Measurements from ENCODE around the gene HS2ST1.

Gene HS2ST1

GRCh38 chr1:87072411-87072810, 158.0 kb downstream of the HS2ST1 start:
- Histone ChIP-seq H3K27me3 (ENCODE audit: control insufficient read depth, insufficient read depth, low read length) (no peaks in the 10 kb centered on the region), H3K4me2 (ENCODE audit: low read length) (no peak overlapping the region), H3K27ac (no peak overlapping the region), H3K79me2 (no peaks in the 10 kb centered on the region), H2AFZ (no peak overlapping the region), H3K9ac (no peak overlapping the region), H3K36me3 (ENCODE audit: control insufficient read depth, insufficient read depth, low read length) (no peaks in the 10 kb centered on the region), H3K4me3 (ENCODE audit: low read depth, low read length) (no peak overlapping the region), H3K4me1 (no peaks in the 10 kb centered on the region), H3K9me3 (ENCODE audit: control insufficient read depth, low read length) (no peaks in the 10 kb centered on the region)
- TF ChIP-seq, protein P1, sequence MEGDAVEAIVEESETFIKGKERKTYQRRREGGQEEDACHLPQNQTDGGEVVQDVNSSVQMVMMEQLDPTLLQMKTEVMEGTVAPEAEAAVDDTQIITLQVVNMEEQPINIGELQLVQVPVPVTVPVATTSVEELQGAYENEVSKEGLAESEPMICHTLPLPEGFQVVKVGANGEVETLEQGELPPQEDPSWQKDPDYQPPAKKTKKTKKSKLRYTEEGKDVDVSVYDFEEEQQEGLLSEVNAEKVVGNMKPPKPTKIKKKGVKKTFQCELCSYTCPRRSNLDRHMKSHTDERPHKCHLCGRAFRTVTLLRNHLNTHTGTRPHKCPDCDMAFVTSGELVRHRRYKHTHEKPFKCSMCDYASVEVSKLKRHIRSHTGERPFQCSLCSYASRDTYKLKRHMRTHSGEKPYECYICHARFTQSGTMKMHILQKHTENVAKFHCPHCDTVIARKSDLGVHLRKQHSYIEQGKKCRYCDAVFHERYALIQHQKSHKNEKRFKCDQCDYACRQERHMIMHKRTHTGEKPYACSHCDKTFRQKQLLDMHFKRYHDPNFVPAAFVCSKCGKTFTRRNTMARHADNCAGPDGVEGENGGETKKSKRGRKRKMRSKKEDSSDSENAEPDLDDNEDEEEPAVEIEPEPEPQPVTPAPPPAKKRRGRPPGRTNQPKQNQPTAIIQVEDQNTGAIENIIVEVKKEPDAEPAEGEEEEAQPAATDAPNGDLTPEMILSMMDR (IDR thresholded peaks at IDR 0.05) = no peak

DNA sequence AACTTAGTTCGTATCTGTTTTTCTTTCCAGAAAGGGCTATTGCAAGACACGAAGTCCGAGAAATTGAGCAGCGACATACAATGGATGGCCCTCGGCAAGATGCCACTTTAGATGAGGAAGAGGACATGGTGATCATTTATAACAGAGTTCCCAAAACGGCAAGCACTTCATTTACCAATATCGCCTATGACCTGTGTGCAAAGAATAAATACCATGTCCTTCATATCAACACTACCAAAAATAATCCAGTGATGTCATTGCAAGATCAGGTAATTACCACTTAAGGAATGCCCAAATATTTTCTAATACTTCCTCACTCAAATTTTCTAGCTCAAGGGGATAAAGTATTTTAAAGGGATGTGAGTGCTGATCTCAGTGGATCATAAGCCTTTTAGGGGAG, 158.5 kb downstream of the HS2ST1 start:
- Histone ChIP-seq H3K36me3 (ENCODE audit: control insufficient read depth, insufficient read depth, low read length) (no peaks in the 10 kb centered on the region), H3K4me1 (no peaks in the 10 kb centered on the region), H3K4me3 (ENCODE audit: low read depth, low read length) (no peak overlapping the region), H3K27me3 (ENCODE audit: control insufficient read depth, insufficient read depth, low read length) (no peaks in the 10 kb centered on the region), H3K27ac (no peak overlapping the region), H2AFZ (no peak overlapping the region), H3K79me2 (no peaks in the 10 kb centered on the region), H3K9ac (no peak overlapping the region), H3K9me3 (ENCODE audit: control insufficient read depth, low read length) (no peaks in the 10 kb centered on the region), H3K4me2 (ENCODE audit: low read length) (no peak overlapping the region)
- TF ChIP-seq, protein P1 (IDR thresholded peaks at IDR 0.05) = no peak

- Histone ChIP-seq H3K4me3 (ENCODE audit: low read depth, low read length) (no peak overlapping the region), H3K79me2 (no peaks in the 10 kb centered on the region), H3K9me3 (ENCODE audit: control insufficient read depth, low read length) (no peaks in the 10 kb centered on the region), H3K27me3 (ENCODE audit: control insufficient read depth, insufficient read depth, low read length) (no peaks in the 10 kb centered on the region), H3K9ac (no peak overlapping the region), H3K36me3 (ENCODE audit: control insufficient read depth, insufficient read depth, low read length) (no peaks in the 10 kb centered on the region), H2AFZ (no peak overlapping the region), H3K4me1 (no peaks in the 10 kb centered on the region), H3K4me2 (ENCODE audit: low read length) (no peak overlapping the region), H3K27ac (no peak overlapping the region)
- TF ChIP-seq, protein P1 (IDR thresholded peaks at IDR 0.05) = no peak
Observed at GRCh38 chr1:87074001-87074795, 159.8 kb downstream of the HS2ST1 start.

GRCh38 chr1:87077959-87078639, 163.7 kb downstream of the HS2ST1 start:
- H2AFZ ChIP-seq = no peak overlapping the region
- H3K79me2 ChIP-seq = no peaks in the 10 kb centered on the region
- no peak overlapping the region for H3K4me2 ChIP-seq (ENCODE audit: low read length)
- no peaks in the 10 kb centered on the region for H3K36me3 ChIP-seq (ENCODE audit: control insufficient read depth, insufficient read depth, low read length)
- no peak overlapping the region for H3K27ac ChIP-seq
- H3K9ac ChIP-seq = no peak overlapping the region
- no peaks in the 10 kb centered on the region for H3K9me3 ChIP-seq (ENCODE audit: control insufficient read depth, low read length)
- H3K4me3 ChIP-seq (ENCODE audit: low read depth, low read length) = no peak overlapping the region
- H3K4me1 ChIP-seq = no peaks in the 10 kb centered on the region
- H3K27me3 ChIP-seq (ENCODE audit: control insufficient read depth, insufficient read depth, low read length) = no peaks in the 10 kb centered on the region
- TF ChIP-seq, protein P1 (IDR thresholded peaks at IDR 0.05) = no peak
